ENCODE results near the gene WDTC1.
"Not testable (repeated sequence)": the region's sequence is repeated elsewhere in the genome, so short reads cannot be mapped to it uniquely, and the experiment has no call there.

The WDTC1 gene

DNA sequence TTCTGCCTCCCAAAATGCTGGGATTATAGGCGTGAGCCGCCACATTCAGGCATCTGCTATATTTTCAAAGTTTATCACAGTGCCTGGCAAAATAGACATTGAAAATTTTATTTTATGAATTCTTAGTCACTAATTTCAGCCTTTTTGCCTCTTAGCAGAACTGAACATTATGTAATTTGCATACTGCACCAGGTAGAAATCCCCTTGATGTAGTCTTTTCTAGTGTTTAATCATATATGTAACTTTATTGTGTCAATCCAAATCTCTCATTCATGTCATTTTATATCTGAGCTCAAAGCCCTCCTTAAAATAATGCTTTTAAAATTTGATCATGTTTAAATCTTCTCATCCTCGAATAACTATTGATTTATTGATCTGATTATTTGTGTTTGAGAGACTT lies 19.2 kb downstream of the WDTC1 start:
- no peak for DNase-seq

DNA sequence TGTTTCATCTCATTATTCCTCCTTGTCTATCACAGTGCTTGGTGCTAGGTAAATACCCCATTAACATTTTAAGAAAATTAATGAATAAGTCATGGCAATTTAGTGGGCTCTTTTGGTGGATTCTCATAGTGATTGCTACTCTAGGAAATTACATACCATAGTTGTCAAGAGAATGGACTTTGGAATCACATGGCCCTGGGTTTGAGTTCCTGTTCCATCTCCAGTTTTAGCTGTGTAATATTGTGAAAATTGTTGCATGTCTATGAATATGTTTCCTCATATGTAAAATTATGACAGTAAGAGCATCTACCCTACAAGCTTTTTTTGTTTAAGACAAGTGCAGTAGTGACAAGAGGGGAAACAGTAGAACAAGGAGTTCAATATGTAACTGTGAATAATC lies 20.7 kb downstream of the WDTC1 start:
- DNase-seq, result no peak

DNA sequence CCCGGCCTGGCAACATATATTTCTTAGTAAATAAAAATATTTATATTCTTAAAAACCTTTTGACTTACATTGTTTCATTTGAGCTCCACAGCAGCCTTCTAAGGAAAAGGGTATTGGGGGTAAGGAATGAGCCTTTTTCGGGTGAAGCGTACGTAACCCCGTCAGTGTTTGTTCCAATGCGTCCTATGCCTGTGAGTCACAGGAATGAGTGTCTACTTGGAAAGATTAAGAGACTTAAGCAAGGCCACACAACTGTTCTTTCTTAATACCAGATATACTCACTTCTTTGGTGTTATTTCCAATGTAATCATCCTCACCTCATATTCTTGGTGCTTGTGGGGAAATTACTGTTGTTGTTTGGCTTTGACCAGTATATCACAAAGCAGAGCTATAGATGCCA lies 22.7 kb downstream of the WDTC1 start:
- no peak for DNase-seq

DNA sequence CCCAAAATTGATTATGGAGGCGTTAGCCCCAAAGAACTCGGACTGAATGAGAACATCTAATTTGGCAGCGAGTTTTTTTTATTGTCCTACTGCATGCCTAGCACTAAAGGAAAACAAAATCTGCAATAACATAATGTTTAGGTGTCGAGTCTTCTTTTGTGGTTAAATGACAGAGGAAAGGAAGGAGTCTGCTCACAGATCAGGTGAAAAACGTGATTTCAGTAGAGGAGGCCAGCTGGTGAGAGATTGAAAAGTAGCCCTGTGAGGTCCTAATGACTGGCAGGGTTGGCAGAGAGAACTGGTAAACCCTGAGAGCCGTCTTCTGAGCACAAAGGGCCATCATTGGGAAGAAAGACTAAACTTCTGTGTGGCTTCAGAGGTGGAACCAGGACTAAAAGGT lies 24.2 kb downstream of the WDTC1 start:
- DNase-seq, result no peak

DNA sequence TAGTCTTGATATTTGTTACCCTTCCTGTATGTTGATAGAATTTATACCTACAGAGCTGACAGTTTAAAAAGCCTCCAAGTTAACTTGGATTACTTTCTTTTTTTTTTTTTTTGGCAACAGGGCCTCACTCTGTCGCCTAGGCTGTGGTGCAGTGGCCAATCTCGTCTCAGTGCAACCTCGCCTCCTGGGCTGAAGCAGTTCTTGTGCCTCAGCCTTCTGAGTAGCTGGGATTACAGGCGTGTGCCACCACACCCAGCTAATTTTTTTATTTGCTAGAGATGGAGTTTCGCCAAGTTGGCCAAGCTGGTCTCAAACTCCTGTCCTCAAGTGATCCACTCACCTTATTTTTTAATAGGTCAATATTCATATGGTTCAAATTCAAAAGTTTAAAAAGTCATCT lies 32.7 kb downstream of the WDTC1 start:
- DNase-seq, result no peak

DNA sequence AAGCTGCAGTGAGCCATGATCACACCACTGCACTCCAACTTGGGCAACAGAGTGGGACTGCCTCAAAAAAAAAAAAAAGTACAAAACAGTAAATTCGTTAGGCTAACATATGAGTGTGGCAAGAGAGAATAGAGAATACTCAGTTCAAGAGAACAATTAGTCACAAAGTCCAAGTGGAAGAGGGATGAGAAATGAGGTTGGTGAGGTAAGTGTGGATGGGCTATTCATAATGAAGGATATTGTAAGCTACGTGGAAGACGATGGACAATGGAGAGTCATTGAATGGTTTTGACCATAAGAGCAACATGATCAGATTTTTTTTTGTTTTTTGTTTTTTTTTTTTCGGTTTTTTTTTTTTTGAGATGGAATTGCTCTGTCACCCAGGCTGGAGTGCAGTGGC lies 34.8 kb downstream of the WDTC1 start:
- DNase-seq, result no peak

DNA sequence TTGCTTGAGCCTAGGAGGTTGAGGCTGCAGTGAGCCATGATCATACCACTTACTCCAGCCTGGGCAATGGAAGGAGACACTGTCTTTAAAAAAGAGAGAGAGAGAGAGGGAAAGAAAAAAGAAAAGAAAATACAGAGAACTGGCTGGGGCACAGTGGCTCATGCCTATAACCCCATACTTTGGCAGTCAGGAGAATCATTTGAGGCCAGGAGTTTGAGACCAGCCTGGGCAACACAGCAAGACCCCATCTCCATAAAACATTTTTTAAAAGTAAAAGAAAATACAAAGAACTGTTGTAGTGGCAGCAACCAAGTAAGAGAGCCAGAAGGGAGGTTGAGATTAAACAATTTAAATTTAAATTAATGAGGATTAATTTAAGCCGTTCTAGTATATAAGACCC lies 39.8 kb downstream of the WDTC1 start:
- DNase-seq, result no peak

DNA sequence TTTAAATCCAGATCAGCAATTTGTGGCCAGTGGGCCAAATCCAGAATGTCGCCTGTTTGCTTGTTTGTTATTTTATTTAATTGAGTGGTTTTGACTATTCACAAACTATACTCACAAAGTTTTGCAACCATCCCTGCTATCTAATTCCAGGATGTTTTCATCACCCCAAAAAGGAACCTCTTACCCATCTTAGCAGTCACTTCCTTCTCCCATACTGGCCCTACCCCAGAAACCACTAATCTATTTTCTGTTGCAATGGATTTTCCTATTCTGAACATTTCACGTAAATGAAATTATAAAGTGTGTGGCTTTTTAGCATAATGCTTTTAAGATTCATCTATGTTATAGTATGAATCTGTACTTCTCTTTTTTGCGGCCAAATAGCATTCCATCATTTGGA lies 41.3 kb downstream of the WDTC1 start:
- no peak for DNase-seq

DNA sequence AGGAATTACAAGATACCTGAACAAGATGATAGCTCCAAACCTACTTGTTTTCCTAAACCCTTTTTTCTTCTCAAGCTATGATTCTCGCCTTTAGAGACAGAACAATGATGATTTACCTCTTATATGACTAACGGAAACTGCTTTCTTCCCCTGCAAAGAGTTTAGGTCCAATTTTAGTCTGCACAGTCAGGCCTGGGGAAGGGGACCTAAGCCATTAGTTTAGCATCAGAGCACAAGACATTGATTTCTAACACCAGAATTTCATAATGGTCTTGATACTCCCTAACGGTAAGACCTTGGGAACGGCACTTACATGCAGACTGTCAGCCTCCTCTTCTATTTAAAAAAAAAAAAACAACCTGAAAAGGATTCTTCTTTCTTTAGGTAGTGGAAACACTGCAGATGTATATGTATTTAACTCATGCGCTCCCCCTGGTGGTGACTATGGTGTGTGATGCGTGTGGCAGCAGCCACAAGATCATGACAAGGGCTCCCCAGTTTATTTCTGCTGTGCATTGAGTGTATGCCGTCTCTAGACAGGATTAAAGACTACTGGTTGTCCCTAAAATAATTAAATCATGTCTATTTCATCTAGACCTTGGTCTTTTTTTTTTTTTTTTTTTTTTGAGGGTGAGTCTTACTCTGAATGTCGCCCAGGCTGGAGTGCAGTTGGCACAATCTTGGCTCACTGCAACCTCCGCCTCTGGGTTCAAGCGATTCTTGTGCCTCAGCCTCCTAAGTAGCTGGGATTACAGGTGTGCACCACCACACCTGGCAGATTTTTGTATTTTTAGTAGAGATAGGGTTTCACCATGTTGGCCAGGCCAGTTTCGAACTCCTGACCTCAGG lies 50.2 kb downstream of the WDTC1 start:
- DNase-seq, result peak; percentile 93

DNA sequence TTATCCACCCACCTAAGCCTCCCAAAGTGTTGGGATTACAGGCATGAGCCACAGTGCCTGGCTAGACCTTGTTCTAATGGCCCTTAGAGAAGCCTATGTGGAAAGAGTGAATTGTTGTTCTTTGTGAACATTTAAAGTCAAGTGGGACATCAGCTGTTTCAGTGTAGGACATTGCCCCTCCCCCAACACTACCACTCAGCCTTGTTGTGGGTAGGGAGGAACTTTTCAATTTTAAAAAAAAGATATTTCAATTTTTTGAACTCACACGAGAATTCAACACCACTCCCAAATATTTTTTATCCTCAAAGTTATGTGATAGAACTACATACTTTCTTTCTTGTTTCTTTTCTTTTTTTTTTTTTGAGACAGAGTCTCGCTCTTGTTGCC lies 50.8 kb downstream of the WDTC1 start:
- DNase-seq, result no peak

DNA sequence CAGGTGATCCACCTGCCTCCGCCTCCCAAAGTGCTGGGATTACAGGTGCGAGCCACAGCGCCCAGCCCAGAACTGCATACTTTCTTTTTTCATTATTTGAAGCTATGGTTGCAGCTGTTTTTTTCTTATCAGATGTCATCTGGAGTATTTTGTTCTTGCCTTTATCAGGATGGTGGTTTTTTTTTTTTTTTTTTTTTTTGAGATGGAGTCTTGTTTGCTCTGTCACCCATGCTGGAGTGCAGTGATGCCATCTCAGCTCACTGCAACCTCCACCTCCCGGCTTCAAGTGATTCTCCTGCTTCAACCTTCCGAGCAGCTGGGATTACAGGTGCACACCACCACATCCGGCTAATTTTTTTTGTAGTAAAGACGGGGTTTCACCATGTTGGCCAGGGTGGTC lies 51.4 kb downstream of the WDTC1 start:
- not testable (repeated sequence) for DNase-seq

DNA sequence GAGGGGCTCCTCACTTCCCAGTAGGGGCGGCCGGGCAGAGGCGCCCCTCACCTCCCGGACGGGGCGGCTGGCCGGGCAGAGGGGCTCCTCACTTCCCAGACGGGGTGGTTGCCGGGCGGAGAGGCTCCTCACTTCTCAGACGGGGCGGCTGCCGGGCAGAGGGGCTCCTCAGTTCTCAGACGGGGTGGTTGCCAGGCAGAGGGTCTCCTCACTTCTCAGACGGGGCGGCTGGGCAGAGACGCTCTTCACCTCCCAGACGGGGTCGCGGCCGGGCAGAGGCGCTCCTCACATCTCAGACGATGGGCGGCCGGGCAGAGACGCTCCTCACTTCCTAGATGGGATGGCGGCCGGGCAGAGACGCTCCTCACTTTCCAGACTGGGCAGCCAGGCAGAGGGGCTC lies 54.7 kb downstream of the WDTC1 start:
- not testable (repeated sequence) for DNase-seq

DNA sequence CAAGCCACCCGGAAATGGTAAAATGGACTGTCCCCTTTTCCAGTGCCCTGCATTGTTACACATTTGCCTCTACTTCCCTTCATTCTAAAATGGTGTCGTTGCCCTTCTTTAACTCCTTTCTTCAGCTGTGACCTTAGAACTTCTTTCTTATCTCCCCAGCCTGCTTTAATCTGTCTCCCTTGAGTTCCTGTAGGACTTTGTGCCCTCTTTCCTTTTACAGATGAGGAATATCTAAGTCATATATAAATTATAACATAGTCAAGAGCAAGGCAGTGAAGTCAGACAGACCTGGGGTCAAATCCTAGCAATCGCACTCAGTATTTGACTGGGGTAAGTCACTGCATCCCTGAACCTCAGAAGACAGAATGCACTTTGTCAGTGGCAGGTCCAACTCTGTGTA lies 56.1 kb downstream of the WDTC1 start:
- no peak for DNase-seq

DNA sequence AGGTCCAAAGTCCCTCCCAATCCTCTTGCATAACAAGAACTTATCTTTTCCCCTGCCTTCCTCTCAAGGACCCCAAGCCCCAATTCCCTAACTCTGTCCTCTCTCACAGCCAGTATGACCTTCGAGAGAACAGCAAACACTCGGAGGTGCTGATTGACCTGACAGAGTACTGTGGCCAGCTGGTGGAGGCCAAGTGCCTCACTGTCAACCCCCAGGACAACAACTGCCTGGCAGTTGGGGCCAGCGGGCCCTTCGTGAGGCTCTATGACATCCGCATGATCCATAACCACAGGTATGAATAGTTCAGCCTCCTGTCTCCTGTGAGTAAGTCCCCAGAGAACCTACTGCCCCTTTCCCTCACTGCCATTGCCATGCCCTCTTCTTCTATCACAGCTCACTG lies 57.7 kb downstream of the WDTC1 start:
- DNase-seq, result no peak

DNA sequence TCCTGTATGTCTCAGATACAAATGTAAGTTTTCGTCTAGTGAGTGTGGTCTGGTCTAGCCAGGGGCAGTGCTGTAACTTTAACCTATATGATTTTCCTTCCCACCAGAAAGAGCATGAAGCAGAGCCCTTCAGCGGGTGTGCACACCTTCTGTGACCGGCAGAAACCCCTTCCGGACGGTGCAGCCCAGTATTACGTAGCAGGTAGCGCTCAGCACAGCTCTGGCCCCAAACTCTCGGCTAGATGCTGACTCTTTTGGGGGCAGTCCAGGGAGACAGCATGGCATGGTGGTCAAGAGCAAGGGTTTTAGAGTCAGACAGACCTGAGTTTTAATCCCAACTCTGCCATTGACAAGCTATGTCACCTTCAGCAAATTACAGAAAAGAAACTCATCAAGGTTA lies 59.5 kb downstream of the WDTC1 start:
- no peak for DNase-seq

DNA sequence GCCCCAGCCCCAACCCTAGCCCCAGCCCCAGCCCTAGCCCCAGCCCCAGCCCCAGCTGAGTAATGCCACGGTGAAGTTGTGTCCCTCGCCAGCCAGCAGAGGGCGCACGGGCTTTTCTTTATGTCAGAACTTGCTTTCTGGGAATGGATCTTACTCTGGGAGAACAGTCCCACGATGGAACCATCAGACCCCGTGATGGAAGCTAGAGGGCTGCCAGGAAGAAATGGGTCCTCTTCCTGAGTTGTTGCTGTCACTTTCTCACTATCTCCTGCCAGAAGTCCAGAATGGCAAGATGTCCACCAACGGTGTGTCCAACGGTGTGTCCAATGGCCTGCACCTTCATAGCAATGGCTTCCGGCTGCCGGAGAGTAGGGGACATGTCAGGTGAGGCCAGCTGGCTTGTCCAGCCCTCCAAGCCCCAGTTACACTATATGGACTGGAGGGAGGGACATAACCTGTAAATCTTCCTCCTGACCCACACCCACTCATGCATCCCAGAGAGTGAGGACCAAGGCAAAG lies 62.4 kb downstream of the WDTC1 start:
- peak; percentile 76 for DNase-seq

DNA sequence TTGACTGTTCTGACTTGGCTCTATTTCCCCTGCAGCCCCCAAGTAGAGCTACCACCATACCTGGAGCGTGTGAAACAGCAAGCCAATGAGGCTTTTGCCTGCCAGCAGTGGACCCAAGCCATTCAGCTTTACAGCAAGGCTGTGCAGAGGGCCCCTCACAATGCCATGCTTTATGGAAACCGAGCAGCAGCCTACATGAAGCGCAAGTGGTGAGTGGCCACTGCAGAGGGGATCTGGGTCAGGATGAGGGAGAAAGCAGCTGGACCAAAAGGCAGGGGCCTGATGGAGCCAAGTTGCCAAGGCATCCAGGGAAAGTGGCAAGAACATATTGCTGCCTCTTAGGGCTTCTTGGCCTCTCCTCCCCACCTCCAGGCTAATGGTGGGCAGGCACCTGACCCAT lies 63.5 kb downstream of the WDTC1 start:
- no peak for DNase-seq

DNA sequence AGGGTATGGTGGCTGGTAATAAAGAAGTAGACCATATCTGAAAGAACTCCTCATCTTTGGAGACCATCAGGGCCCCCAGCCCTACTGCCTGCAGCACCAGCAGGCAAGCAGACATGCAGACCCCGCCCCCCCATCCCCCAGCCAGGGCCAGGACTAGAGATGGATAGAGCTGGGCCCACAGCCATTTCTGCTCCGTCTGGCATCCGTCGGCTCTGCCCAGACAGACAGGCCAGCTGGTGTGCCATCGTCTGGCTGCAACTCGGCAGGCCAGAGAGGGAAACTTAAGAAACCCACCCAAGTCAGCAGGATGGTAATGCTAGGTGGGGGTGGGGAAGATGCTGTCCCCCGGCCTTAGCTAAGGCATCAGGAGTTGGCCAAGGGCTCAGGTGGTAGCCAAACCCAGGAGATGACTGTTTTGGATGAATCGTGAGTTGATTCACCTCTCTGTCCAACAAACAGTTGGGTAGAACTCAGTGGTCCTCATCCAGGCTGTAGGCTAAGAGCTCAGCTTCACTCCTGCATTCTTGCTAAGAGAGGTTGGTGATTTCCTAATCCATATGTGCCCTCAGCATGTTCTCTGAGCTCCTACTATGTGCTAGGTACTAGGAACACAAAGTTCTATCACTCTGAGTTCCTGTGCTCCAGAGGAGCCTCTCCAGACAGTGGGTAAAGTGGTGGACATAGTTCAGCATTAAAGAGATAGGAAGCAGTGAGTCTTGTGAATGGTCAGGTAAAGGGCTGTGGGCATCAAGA lies 64.4 kb downstream of the WDTC1 start:
- no peak for DNase-seq

DNA sequence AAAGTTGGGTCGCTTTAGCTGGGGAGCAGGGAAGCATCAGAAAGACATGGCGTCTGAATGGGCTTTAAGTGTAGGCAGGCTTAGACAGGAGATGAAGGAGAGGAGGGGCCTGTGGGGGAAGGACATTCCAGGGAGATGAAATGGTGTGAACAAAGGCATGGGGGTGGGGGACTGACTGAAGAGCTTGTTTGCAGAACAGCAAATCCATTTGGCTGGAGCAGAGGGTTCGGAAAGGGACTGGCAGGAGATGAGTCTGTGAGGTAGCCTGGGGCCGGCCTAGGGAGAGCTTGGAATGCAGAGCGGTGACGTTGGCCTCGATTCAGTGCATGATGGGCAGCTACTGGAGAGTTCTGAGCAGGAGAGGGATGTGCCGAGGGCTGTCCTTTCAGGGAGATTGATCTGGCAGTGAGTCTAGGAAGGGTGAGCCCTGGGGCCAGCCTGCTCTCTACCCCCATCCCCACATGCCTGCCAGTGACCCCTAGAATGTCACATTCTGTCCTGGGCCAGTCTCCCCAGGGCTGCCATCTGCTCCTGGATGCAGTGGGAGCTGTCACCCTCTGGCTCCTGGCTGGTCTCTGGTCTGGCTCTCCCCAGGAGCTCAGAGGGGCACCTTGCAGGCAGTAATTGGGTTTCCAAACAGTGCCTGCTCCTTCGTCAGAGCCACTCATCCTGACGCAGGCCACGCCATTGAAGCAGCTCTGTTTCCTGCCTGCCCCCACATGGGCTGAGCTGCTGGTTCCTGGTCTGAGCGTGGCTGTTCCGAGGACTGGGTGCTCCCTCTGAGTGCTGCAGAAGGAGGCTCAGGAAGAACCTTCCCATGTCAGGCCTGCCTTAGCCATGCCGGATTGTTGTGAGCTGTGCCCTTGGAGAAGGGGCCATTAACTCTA lies 65.2 kb downstream of the WDTC1 start:
- DNase-seq, result no peak

DNA sequence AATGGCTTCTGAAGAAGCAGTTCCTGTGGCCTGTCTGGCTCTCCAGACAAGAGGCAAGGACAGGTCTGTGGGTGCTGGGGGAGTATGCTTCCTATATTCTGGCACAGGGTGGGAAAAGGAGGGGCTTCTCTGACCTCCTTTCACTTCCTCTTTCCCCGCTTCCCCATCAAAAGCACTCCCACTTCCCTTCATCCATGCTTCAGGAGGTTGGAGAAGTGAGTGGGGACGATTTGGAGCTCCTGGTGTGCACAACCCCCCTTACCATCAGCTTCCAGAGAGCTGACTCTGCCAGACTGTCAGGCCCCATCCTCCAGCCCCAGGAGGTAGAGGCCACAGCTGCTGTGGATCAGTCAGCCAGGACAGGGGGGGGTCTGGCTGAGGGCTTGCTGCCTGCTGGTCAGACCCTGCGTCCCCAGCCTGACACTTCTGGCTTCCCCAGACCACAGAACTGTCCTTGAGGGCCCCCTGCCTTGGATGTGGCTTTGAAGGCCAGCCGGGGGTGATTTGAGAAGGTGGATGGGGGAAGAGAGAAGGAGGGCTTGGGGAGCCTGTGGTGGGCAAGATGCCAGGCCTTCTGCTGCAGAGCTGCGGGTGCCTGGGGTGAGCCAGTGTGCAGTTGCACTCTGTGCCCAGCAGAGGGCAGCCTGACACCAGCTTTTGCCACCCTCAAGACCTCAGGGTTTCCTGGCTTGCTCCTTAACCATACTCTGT lies 66.1 kb downstream of the WDTC1 start:
- peak; percentile 79 for DNase-seq

DNA sequence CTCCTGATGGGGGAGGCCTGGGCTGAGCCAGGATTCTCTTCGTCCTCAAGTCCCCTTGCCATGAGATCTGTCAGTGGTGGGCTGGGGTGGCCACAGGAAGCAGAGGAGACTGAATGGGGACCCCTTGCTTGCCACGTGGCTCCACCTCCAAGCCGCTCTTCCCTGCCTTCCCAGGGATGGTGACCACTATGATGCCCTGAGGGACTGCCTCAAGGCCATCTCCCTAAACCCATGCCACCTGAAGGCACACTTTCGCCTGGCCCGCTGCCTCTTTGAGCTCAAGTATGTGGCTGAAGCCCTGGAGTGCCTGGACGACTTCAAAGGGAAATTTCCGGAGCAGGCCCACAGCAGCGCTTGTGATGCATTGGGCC lies 66.6 kb downstream of the WDTC1 start:
- no peak for DNase-seq

DNA sequence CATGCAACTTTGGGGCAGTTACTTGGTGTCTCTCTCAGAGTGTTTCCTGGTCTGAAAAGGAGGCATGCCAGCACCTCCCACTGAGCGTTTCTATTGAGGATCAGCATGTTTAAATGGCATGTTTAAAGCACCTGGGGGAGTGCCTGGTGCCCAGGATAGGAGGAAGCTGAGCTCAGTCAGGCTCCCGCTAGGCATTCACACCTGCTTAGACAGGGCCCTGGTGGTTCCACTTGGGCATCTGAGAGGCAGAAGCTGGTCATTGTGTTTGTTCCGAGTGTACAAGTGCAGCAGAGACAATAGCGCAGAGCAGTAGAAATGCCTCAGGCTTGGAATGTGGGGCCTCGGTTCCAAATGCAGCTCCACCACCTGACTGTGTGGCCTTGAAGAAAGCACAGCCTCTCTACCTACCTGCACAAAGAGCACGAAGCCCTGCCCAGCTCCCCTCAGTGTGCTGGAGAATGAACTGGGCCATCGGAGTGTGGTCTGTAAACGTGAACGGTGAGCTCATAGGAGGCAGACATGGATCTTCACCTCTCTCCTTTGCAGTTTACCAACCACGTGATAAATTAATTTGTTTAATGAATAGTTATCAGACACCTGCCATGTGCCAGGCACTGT lies 67.3 kb downstream of the WDTC1 start:
- no peak for DNase-seq

Data from stimulated activated CD4-positive, alpha-beta T cell treated with anti-CD3 and anti-CD28 coated beads, Interleukin-4, amount 100 ng/mL, for 24 hours (primary cell).